OCI-LY1 (cell line): ENCODE data around the gene STPG4.

Experiments
- H2AFZ ChIP-seq: fragments of 200-600 bp; sonication (generic), shearing (Covaris generic); 2 replicates; pipeline ENCODE4 v1.6.0; 2014; ENCODE audit warnings: antibody characterized with exemption, mild to moderate bottlenecking, low read length
- H3F3A ChIP-seq: fragments of 200-600 bp; sonication (generic), shearing (Covaris generic); 2 replicates; pipeline ENCODE4 v1.6.0; 2014; ENCODE audit warnings: mild to moderate bottlenecking, antibody characterized with exemption, low read length, moderate library complexity; ENCODE audit not compliant: insufficient read depth
- H3K27ac ChIP-seq: fragments of 200-600 bp; sonication (generic); 2 replicates; pipeline ENCODE4 v1.5.1; 2014; ENCODE audit warnings: low read length, mixed run types, mild to moderate bottlenecking, low read depth; ENCODE audit not compliant: poor library complexity, severe bottlenecking
- H3K27me3 ChIP-seq: fragments of 200-600 bp; sonication (generic); 2 replicates; pipeline ENCODE4 v1.6.0; 2014; ENCODE audit warnings: antibody characterized with exemption, mild to moderate bottlenecking, low read length, moderate library complexity; ENCODE audit not compliant: insufficient read depth
- H3K36me3 ChIP-seq: fragments of 200-600 bp; sonication (generic); 2 replicates; pipeline ENCODE4 v1.6.1; 2014; ENCODE audit warnings: mild to moderate bottlenecking, antibody characterized with exemption, low read length, moderate library complexity, mixed read lengths; ENCODE audit not compliant: insufficient read depth
- H3K4me1 ChIP-seq: fragments of 200-600 bp; sonication (generic); 2 replicates; pipeline ENCODE4 v1.5.1; 2014; ENCODE audit warnings: mild to moderate bottlenecking, low read length, moderate library complexity; ENCODE audit not compliant: insufficient read depth, severe bottlenecking
- H3K4me2 ChIP-seq: fragments of 200-600 bp; sonication (generic), shearing (Covaris generic); 2 replicates; pipeline ENCODE4 v1.6.1; 2014; ENCODE audit warnings: low read length
- H3K4me3 ChIP-seq: fragments of 200-600 bp; sonication (generic); 2 replicates; pipeline ENCODE4 v1.5.1; 2014; ENCODE audit warnings: low read length, low read depth, mild to moderate bottlenecking, mixed read lengths; ENCODE audit not compliant: poor library complexity, severe bottlenecking
- H3K79me2 ChIP-seq: fragments of 200-600 bp; shearing (Covaris generic); 2 replicates; pipeline ENCODE4 v1.6.1; 2016; ENCODE audit warnings: mixed run types, low read length, mixed read lengths; ENCODE audit not compliant: insufficient read depth
- H3K9ac ChIP-seq: fragments of 200-600 bp; sonication (generic), shearing (Covaris generic); 2 replicates; pipeline ENCODE4 v1.6.1; 2014; ENCODE audit warnings: mild to moderate bottlenecking, low read length, mixed read lengths
- H3K9me2 ChIP-seq: fragments of 200-600 bp; sonication (generic), shearing (Covaris generic); 2 replicates; pipeline ENCODE4 v1.6.1; 2014; ENCODE audit warnings: low read depth, mild to moderate bottlenecking, low read length, mixed read lengths
- H3K9me3 ChIP-seq: fragments of 200-600 bp; shearing (Covaris generic); 2 replicates; pipeline ENCODE4 v1.6.1; 2014; ENCODE audit warnings: low read length, mixed read lengths
- H4K20me1 ChIP-seq: fragments of 200-600 bp; sonication (generic), shearing (Covaris generic); 2 replicates; pipeline ENCODE4 v1.6.0; 2016; ENCODE audit warnings: mild to moderate bottlenecking, low read length; ENCODE audit not compliant: insufficient read depth
- CTCF ChIP-seq: fragments of 200-600 bp; sonication (generic), shearing (Covaris generic); IDR thresholded peaks from 2 replicates; pipeline ENCODE4 v1.5.1; 2017; ENCODE audit warnings: mild to moderate bottlenecking, antibody characterized with exemption, low read length, moderate library complexity, mixed read lengths
- EZH2 ChIP-seq: fragments of 200-600 bp; sonication (generic), shearing (Covaris generic); IDR thresholded peaks from 2 replicates; pipeline ENCODE4 v1.8.0; 2017; ENCODE audit warnings: borderline replicate concordance, mixed run types, mild to moderate bottlenecking, antibody characterized with exemption, low read length, moderate library complexity, mixed read lengths

Gene STPG4

DNA sequence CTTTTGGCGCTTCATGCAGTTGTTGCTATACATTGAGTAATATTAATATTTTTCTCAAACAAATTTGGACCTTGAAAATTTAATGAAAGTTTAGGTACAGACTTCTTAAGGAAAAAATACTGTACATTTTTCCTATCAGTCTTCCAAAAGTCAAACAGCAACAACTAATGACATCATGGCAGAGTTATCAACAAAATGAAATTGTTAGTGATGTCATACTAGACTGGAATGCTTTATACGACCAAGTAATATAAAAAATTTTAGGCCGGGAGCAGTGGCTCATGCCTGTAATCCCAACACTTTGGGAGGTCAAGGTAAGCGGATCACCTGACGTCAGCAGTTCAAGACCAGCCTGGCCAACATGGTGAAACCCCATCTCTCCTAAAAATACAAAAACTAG lies 12.0 kb upstream of the STPG4 start:
- H3K4me2 ChIP-seq: no peak overlapping the region
- H3K79me2 ChIP-seq: peaks cover 83% of the 10 kb centered on the region
- no peak overlapping the region for H3K4me3 ChIP-seq
- H2AFZ ChIP-seq: no peak overlapping the region
- H3F3A ChIP-seq: no peaks in the 10 kb centered on the region; the same call in 1 of the 2 replicates
- H3K9me3 ChIP-seq: no peaks in the 10 kb centered on the region
- peaks cover 22% of the 10 kb centered on the region for H3K4me1 ChIP-seq
- H3K36me3 ChIP-seq: peaks cover 94% of the 10 kb centered on the region
- no peak overlapping the region for H3K27ac ChIP-seq
- H3K9ac ChIP-seq: no peak overlapping the region
- H4K20me1 ChIP-seq: 0 out of 2 replicates have a peak, but pooled peaks cover 13% of the 10 kb centered on the region
- TF ChIP-seq CTCF: no peak
- no peak for TF ChIP-seq EZH2
- no peaks in the 10 kb centered on the region for H3K9me2 ChIP-seq
- H3K27me3 ChIP-seq: no peaks in the 10 kb centered on the region

DNA sequence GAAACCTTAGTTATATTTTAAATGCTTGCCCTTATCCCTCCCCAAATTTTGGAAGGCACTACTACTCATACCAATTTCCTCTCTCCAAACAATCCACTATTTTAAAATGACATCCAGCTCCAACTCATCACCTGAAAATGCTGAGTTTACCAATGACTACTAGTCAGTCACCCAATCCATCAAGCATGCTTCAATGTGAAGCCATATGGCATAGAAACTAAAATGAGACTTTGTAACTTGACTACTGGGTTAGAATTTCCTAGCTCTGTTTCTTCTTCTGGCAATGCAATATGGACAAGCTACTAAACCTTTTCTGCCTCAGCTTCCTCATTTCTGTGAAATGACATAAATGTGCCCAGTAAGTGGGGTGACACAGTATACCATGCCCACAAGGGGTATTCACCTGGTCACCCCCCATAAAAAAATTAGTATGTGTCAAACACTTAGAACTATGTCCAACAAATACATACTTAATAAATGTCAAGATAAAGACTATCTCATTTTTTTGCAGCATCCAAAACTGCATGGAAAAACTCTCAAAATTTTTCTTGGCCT lies 10.0 kb upstream of the STPG4 start:
- Histone ChIP-seq H3K9me3 (no peaks in the 10 kb centered on the region), H3K4me1 (peaks cover 2% of the 10 kb centered on the region), H3K9ac (no peak overlapping the region), H3K4me3 (no peak overlapping the region), H3K9me2 (no peaks in the 10 kb centered on the region), H2AFZ (no peak overlapping the region), H4K20me1 (0 out of 2 replicates have a peak, but pooled peaks cover 7% of the 10 kb centered on the region), H3K36me3 (peaks cover 94% of the 10 kb centered on the region), H3K4me2 (no peak overlapping the region), H3K79me2 (peaks cover 63% of the 10 kb centered on the region), H3K27me3 (no peaks in the 10 kb centered on the region), H3K27ac (no peak overlapping the region), H3F3A (peaks cover 2% of the 10 kb centered on the region; the same call in 1 of the 2 replicates)
- TF ChIP-seq CTCF: no peak
- no peak for TF ChIP-seq EZH2

GRCh38 chr2:47162780-47163179 lies 7.7 kb upstream of the STPG4 start:
- H3K9me2 ChIP-seq: no peaks in the 10 kb centered on the region
- H4K20me1 ChIP-seq: 0 out of 2 replicates have a peak, but pooled peaks cover 7% of the 10 kb centered on the region
- no peak for TF ChIP-seq EZH2
- TF ChIP-seq CTCF: no peak
- H3K9me3 ChIP-seq: no peaks in the 10 kb centered on the region
- peaks cover 41% of the 10 kb centered on the region for H3K79me2 ChIP-seq
- H3K36me3 ChIP-seq: peaks cover 92% of the 10 kb centered on the region
- H3K27me3 ChIP-seq: no peaks in the 10 kb centered on the region
- no peak overlapping the region for H3K4me2 ChIP-seq
- no peak overlapping the region for H3K9ac ChIP-seq
- peaks cover 6% of the 10 kb centered on the region; the same call in 1 of the 2 replicates for H3F3A ChIP-seq
- no peak overlapping the region for H3K27ac ChIP-seq
- no peaks in the 10 kb centered on the region for H3K4me1 ChIP-seq
- H2AFZ ChIP-seq: no peak overlapping the region
- no peak overlapping the region for H3K4me3 ChIP-seq
